GM23338 (cell line): Measurements from ENCODE around the gene CYP20A1. TPM values are rescaled to one million over a fixed set of nuclear protein-coding genes. Genes with fewer than 3 reads are reported as not detected.
"Not testable (repeated sequence)": the region's sequence is repeated elsewhere in the genome, so short reads cannot be mapped to it uniquely, and the experiment has no call there.

Experiments used
- ATAC-seq: fragments of 200-7000 bp; cut with Tn5 transposase; 3 replicates; pipeline ENCODE4 v1.9.1; 2020
- DNase-seq: peaks from one replicate; pipeline ENCODE4 v3.0.0-alpha.2; 2015; ENCODE audit warnings: low spot score
- H2AFZ ChIP-seq: fragments of 200-600 bp; sonication (generic); 2 replicates; pipeline ENCODE4 v1.8.0; 2016; ENCODE audit warnings: antibody characterized with exemption, mild to moderate bottlenecking, moderate library complexity
- H3F3A ChIP-seq: fragments of 200-600 bp; sonication (generic); replicated peaks from 2 replicates; pipeline ENCODE4 v1.8.0; 2017; ENCODE audit warnings: antibody characterized with exemption, mixed run types, low read depth
- H3K27ac ChIP-seq: fragments of 200-600 bp; sonication (generic); 2 replicates; pipeline ENCODE4 v1.6.1; 2016; ENCODE audit warnings: low read depth
- H3K27me3 ChIP-seq: fragments of 200-600 bp; sonication (generic); 2 replicates; pipeline ENCODE4 v1.8.0; 2016; ENCODE audit warnings: mild to moderate bottlenecking, mixed run types, moderate library complexity; ENCODE audit not compliant: insufficient read depth
- H3K36me3 ChIP-seq: fragments of 200-600 bp; sonication (generic); 2 replicates; pipeline ENCODE4 v1.8.0; 2016; ENCODE audit warnings: mild to moderate bottlenecking; ENCODE audit not compliant: insufficient read depth
- H3K4me1 ChIP-seq: fragments of 200-600 bp; sonication (generic); 2 replicates; pipeline ENCODE4 v1.8.0; 2016; ENCODE audit warnings: mild to moderate bottlenecking, moderate library complexity; ENCODE audit not compliant: insufficient read depth
- H3K4me2 ChIP-seq: fragments of 200-600 bp; sonication (generic); 2 replicates; pipeline ENCODE4 v1.7.1; 2017; ENCODE audit warnings: mixed run types
- H3K4me3 ChIP-seq: fragments of 200-600 bp; sonication (generic); 2 replicates; pipeline ENCODE4 v1.6.1; 2016; ENCODE audit warnings: mixed run types
- H3K79me2 ChIP-seq: fragments of 200-600 bp; sonication (generic); replicated peaks from 2 replicates; pipeline ENCODE4 v1.8.0; 2017; ENCODE audit warnings: mild to moderate bottlenecking; ENCODE audit not compliant: insufficient read depth
- H3K9me2 ChIP-seq: fragments of 200-600 bp; sonication (generic); 2 replicates; pipeline ENCODE4 v1.8.0; 2017; ENCODE audit not compliant: insufficient read depth
- H4K20me1 ChIP-seq: fragments of 200-600 bp; sonication (generic); replicated peaks from 2 replicates; pipeline ENCODE4 v1.8.0; 2017; ENCODE audit warnings: mild to moderate bottlenecking; ENCODE audit not compliant: insufficient read depth
- H3K27ac Mint-ChIP-seq: 2 replicates; pipeline ENCODE4 v1.8.0; 2020; ENCODE audit warnings: inconsistent platforms, mild to moderate bottlenecking, moderate library complexity, mixed read lengths
- H3K27me3 Mint-ChIP-seq: 3 replicates; pipeline ENCODE4 v1.8.0; 2022; ENCODE audit warnings: low read depth, mild to moderate bottlenecking, moderate library complexity, mixed read lengths, inconsistent platforms; ENCODE audit not compliant: insufficient read depth, poor library complexity
- H3K36me3 Mint-ChIP-seq: 3 replicates; pipeline ENCODE4 v1.8.0; 2021; ENCODE audit warnings: low read depth, mild to moderate bottlenecking, inconsistent platforms, moderate library complexity, mixed read lengths
- H3K4me1 Mint-ChIP-seq: 3 replicates; pipeline ENCODE4 v1.8.0; 2020; ENCODE audit warnings: mild to moderate bottlenecking, inconsistent platforms, mixed read lengths
- H3K4me3 Mint-ChIP-seq: 3 replicates; pipeline ENCODE4 v1.8.0; 2021; ENCODE audit warnings: moderate library complexity, mild to moderate bottlenecking, inconsistent platforms, mixed read lengths
- H3K9me3 Mint-ChIP-seq: 3 replicates; pipeline ENCODE4 v1.8.0; 2020; ENCODE audit warnings: moderate library complexity, mild to moderate bottlenecking, inconsistent platforms, mixed read lengths
- CREB1 ChIP-seq: fragments of 250-450 bp; sonication (Bioruptor Pico); IDR thresholded peaks from 2 replicates; pipeline ENCODE4 v1.5.0; 2020; ENCODE audit warnings: low read depth, mild to moderate bottlenecking, moderate library complexity
- ETS1 ChIP-seq: IDR thresholded peaks from 2 replicates; pipeline ENCODE4 v1.6.1; 2016; ENCODE audit warnings: antibody characterized with exemption
- EZH2phosphoT487 ChIP-seq: fragments of 200-600 bp; sonication (generic); IDR thresholded peaks from one replicate; pipeline ENCODE4 v1.8.1; 2018; ENCODE audit warnings: antibody characterized with exemption; ENCODE audit not compliant: unreplicated experiment
- JUNB ChIP-seq: IDR thresholded peaks from one replicate; pipeline ENCODE4 v1.6.1; 2016; ENCODE audit warnings: antibody characterized with exemption; ENCODE audit not compliant: unreplicated experiment
- NANOG ChIP-seq: IDR thresholded peaks from 2 replicates; pipeline ENCODE4 v1.6.1; 2016; ENCODE audit warnings: antibody characterized with exemption, borderline replicate concordance
- POLR2AphosphoS5 ChIP-seq: IDR thresholded peaks from 2 replicates; pipeline ENCODE4 v1.6.1; 2016; ENCODE audit warnings: antibody characterized with exemption, low read depth
- STAT1 ChIP-seq: IDR thresholded peaks from one replicate; pipeline ENCODE4 v1.6.1; 2016; ENCODE audit warnings: antibody characterized with exemption; ENCODE audit not compliant: unreplicated experiment
- ZNF114 ChIP-seq: fragments of 250-450 bp; sonication (Bioruptor Pico); IDR thresholded peaks from 2 replicates; pipeline ENCODE4 v1.5.0; 2020; ENCODE audit warnings: mild to moderate bottlenecking, moderate library complexity
- polyA plus RNA-seq: library from polyadenylated mRNA; unstranded; fragments of >200 nt; fragmentation: Nextera tagmentation; extraction: Ambion mirVana; gene quantifications from 2 replicates; pipeline ENCODE4 v1.2.1, GENCODE V29; 2016
- total RNA-seq: library from RNA; depleted of rRNA; stranded (reverse); fragments of >200 nt; shearing (Covaris generic); gene quantifications from 2 replicates; pipeline ENCODE4 v1.2.3, GENCODE V29; 2014

The CYP20A1 gene
- total and polyA plus RNA-seq, 2 experiments from 2014 or later = 17.0 to 21.0 TPM

GRCh38 chr2:203238704-203239526, at the start of gene CYP20A1 (continued):
- TF ChIP-seq POLR2AphosphoS5 = peak; percentile 84

- not testable (repeated sequence) for H3K36me3 Mint-ChIP-seq, H3K4me1 ChIP-seq, H3K4me1 Mint-ChIP-seq, H3K4me3 ChIP-seq, H3K27me3 Mint-ChIP-seq, ATAC-seq, H3K9me3 Mint-ChIP-seq, H4K20me1 ChIP-seq, H3K27ac Mint-ChIP-seq, H3K36me3 ChIP-seq, H3K4me3 Mint-ChIP-seq, H3K4me2 ChIP-seq, H3F3A ChIP-seq, H3K9me2 ChIP-seq, H3K27me3 ChIP-seq, DNase-seq, H2AFZ ChIP-seq, H3K27ac ChIP-seq, H3K79me2 ChIP-seq
These were observed 48.3 kb upstream of the CYP20A1 start for GRCh38 chr2:203190547-203190946.

- H3K4me3 ChIP-seq, DNase-seq, H3K36me3 Mint-ChIP-seq, H4K20me1 ChIP-seq, H3K9me3 Mint-ChIP-seq, H3K27ac ChIP-seq, H3K36me3 ChIP-seq, H3K27ac Mint-ChIP-seq, ATAC-seq, H2AFZ ChIP-seq, H3F3A ChIP-seq, H3K4me2 ChIP-seq, H3K27me3 Mint-ChIP-seq, H3K27me3 ChIP-seq, H3K4me1 ChIP-seq, H3K79me2 ChIP-seq, H3K9me2 ChIP-seq, H3K4me3 Mint-ChIP-seq, H3K4me1 Mint-ChIP-seq: not testable (repeated sequence)
These were observed 47.8 kb upstream of the CYP20A1 start for GRCh38 chr2:203191026-203191425.

GRCh38 chr2:203191961-203192360, 46.9 kb upstream of the CYP20A1 start:
- Mint-ChIP-seq H3K9me3 (no peaks in the 10 kb centered on the region), H3K36me3 (peaks cover 6% of the 10 kb centered on the region; the same call in 1 of the 3 replicates), H3K4me3 (no peak overlapping the region), H3K27ac (no peak overlapping the region), H3K27me3 (peaks cover 2% of the 10 kb centered on the region), H3K4me1 (no peaks in the 10 kb centered on the region)
- Histone ChIP-seq H3K27me3 (no peaks in the 10 kb centered on the region), H2AFZ (no peak overlapping the region), H3K4me3 (no peak overlapping the region), H3K9me2 (no peaks in the 10 kb centered on the region), H3K36me3 (no peaks in the 10 kb centered on the region), H3F3A (no peaks in the 10 kb centered on the region), H4K20me1 (no peaks in the 10 kb centered on the region), H3K79me2 (no peaks in the 10 kb centered on the region), H3K27ac (no peak overlapping the region), H3K4me1 (no peaks in the 10 kb centered on the region), H3K4me2 (no peak overlapping the region)
- DNase-seq = no peak
- TF ChIP-seq NANOG (no peak), ZNF114 (CRISPR knock-in tag) (no peak), CREB1 (no peak), EZH2phosphoT487 (no peak), STAT1 (no peak), POLR2AphosphoS5 (no peak), JUNB (no peak), ETS1 (no peak)
- ATAC-seq = no peak
